LNCaP clone FGC (cell line): ENCODE results near the gene NF2.

ENCODE experiments used
- DNase-seq: peaks from one replicate; pipeline ENCODE4 v3.0.0-alpha.2; 2011; ENCODE audit warnings: low read depth
- H3K4me3 ChIP-seq: 2 replicates; pipeline ENCODE4 v1.5.1; 2011; ENCODE audit warnings: mild to moderate bottlenecking, low read depth, low read length, control low read depth
- TF ChIP-seq, protein P1 (sequence below): IDR thresholded peaks from 2 replicates; pipeline ENCODE4 v1.5.1; 2012; ENCODE audit warnings: mild to moderate bottlenecking; ENCODE audit not compliant: control insufficient read depth, insufficient read depth; ENCODE audit errors: extremely low read depth

The NF2 gene

DNA sequence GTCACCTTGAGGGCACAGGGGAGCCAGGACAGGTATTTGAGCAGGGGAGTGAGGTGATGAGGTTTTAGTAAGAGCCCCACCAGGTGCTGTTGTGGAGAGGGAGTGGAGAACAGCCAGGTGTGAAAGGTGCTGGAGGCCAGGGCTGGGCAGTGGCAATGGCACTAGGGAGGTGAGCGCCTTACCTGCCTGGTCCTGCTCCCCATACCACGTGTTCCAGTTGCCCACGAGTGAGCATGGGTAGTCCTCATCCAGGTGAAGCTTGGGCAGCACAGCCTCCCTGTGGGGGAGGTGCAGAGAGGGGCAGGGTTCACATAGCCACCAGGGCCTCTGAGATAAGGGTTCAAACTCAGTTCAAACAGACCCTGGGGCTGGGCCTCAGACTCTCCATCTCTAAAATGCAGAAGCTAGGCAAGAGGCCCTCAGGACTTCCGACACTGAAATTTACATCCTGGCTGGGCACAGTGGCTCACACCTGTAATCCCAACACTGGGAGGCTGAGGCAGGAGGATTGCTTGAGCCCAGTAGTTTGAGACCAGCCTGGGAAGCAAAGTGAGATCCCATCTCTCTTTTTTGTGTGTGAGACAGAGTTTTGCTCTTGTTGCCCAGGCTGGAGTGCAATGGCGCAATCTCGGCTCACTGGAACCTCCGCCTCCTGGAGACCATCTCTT, 34.3 kb upstream of the NF2 start:
- TF ChIP-seq, protein P1, sequence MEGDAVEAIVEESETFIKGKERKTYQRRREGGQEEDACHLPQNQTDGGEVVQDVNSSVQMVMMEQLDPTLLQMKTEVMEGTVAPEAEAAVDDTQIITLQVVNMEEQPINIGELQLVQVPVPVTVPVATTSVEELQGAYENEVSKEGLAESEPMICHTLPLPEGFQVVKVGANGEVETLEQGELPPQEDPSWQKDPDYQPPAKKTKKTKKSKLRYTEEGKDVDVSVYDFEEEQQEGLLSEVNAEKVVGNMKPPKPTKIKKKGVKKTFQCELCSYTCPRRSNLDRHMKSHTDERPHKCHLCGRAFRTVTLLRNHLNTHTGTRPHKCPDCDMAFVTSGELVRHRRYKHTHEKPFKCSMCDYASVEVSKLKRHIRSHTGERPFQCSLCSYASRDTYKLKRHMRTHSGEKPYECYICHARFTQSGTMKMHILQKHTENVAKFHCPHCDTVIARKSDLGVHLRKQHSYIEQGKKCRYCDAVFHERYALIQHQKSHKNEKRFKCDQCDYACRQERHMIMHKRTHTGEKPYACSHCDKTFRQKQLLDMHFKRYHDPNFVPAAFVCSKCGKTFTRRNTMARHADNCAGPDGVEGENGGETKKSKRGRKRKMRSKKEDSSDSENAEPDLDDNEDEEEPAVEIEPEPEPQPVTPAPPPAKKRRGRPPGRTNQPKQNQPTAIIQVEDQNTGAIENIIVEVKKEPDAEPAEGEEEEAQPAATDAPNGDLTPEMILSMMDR: no peak

DNA sequence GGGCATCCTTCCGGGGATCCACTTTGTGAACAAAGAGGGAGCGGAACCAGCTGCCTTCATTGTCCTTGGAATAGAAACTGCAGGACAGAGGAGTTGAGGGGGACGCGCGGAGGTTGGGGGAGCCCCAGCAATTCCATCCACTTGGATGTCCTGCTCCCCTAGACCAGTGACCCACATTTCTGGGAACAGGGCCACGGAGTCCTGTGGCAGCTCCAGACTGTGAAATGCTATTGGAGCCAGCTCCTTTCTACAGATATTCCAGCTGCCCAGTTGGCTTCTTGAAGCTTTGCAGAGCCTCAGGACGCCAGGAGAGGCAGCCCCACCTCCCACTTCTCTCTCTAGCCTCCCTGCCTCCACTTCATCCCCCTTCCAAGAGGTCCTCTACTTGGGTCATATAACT, 33.0 kb upstream of the NF2 start:
- no peak for DNase-seq
- H3K4me3 ChIP-seq: no peak overlapping the region
- TF ChIP-seq, protein P1: no peak

More for the DNA sequence above, 34.3 kb upstream of the NF2 start:
- no peak overlapping the region for H3K4me3 ChIP-seq
- DNase-seq: no peak

DNA sequence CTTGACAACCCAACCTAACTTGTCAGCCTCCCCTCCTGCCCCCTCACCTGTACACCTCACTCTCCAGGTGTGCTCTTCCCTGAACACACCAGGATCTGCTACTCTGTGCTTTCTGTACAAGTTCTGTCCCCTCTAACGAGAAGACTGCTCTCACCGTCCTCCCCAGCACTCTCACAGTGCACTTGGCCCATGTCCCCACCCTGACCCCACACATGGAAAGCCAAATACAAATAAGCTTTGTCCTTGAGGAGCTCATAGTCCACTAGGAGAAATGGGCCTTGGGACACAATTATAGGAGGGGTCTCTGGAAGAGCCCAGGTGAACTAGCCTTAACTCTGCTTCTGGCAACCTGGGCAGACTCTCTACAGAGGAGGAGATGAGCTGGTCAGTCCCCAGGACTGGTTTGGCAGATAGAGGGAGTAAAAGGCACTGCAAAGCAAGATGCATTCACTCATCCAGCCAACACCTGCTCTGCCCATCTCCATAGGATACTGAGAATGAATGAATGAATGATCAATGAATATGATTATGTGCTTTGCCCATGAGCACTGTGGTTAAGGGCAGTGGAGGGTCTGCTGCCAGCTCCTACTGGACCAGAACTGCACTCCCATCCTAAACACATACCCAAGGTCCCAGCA, 32.4 kb upstream of the NF2 start:
- TF ChIP-seq, protein P1: no peak
- H3K4me3 ChIP-seq: no peak overlapping the region
- no peak for DNase-seq

DNA sequence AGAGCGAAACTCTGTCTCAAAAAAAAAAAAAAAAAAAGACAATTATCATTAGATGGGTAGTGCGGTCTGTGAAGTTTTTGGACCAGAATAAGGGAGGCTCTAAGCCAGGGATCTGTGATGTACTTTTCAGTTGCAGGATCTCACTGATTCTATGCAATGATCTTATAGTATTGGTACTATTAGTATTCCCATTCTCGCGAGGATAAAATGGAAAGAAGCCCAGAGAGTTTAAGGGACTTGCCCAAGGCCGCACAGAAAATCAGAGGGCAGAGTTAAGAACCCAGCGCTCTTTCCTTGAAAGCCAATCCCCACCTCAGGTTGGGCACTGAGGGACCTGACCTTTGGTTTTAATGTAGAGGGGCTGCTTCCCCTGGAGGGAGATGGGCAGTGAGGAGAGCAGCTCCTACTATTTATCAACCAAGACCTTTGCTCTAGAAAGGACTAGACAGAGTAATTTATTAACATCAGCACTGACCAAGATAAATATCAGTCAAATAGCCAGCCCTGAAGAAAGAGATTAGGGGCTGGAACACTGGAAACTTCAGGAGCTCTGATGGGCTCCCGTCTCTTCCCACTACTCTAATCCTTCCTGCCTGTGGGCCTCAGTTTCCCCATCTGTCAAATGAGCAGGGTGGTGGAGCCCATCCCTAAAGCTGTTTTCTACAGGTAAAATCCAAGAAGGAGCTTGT, 28.5 kb upstream of the NF2 start:
- TF ChIP-seq, protein P1: no peak
- no peak for DNase-seq
- H3K4me3 ChIP-seq: no peak overlapping the region

DNA sequence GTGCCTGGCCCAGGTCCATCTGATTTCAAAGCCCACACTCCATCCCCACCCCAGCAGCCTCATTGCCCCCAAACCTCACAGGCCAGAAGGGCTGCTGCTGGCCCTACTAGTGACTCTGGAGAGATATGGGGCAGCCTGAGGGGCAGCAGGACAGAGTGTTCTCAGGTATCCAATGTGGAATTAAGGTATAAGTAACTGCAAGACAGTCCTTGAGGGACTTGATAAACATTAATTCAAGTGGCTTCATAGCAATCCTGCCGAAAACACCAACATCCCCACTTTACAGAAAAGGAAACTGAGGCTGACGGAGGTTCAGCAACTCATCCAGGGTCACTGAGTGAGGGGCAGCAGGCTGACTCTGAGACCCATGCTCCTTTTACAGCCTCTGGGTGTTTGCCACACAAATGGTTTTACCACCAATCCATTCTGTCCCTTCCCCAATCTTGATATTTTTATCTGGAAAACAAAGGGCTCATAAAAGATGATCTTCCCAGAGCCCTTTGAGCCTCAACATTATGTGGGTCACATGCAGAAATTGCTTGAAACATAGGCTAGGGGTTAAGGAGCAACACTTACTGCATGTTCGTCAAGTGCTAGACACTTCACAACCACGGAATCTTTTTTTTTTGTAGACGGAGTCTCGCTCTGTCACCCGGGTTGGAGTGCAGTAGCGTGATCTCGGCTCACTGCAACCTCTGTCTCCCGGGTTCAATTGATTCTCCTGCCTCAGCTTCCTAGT, 24.8 kb upstream of the NF2 start:
- TF ChIP-seq, protein P1: no peak
- no peak for DNase-seq
- H3K4me3 ChIP-seq: no peak overlapping the region

DNA sequence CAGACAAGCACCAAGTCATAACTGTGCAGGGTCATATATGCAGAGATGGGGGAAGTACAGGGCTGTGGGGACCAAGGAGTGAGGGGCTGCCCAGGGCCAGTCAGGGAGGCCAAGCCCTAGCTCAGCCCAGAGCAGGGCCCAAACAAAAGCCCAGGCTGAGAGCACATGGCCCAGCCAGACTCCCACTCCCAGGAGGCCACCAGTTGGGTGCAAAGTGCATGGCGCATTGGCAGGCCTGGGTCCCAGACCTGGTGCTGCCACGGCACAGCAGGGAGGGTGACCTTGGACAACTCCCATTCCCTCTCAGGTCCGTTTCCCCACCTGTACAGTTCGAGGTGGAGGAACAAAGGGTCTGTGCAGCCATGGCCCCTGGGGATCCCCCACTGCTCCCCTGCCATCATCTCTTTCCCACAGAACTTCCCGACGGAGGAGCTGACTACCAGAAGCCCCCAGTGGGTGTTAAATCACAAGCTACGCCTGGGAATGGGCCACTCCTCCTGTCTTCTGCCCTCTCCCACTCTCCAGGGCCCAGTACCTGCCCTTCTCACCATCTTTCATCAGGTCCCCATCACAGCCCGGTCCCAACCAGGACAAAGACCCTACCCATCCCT, 23.1 kb upstream of the NF2 start:
- no peak for DNase-seq
- TF ChIP-seq, protein P1: no peak
- peak overlapping the region; percentile 92 for H3K4me3 ChIP-seq
